ENCODE data around the gene VRK1.
A peak's percentile ranks its signal among the peaks of the same experiment; 100 is the strongest.

VRK1 gene

DNA sequence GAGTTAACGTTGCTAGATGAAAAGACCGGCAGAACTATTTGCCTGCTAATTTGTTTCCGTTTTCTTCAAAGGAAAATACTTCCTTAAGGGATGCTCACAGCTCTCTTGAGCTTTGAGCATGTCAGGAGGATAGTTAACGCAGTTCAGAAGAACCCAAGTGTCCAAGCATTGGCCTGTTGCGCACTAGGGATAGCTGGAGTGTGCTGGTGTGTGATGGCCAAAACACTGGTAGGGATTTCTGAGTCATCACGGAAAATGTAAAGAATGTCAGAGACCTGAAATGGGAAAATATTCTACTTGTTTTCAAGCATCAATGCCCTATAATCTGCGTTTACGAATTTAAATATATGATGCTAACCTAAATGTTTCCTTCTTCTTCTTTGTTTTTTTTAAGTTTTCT lies 97.8 kb downstream of the VRK1 start:
- H3K27me3 Mint-ChIP-seq, result no peaks in the 10 kb centered on the region
- peaks cover 14 to 22% of the 10 kb centered on the region in 2 donors for H3K4me1 Mint-ChIP-seq
- DNase-seq (no peak), ATAC-seq (replicated peaks) (no peak)
- H3K4me3 Mint-ChIP-seq, result no peak overlapping the region
- H3K36me3 Mint-ChIP-seq, result peaks cover 11 to 41% of the 10 kb centered on the region in 2 donors
- H3K27ac Mint-ChIP-seq, result no peak overlapping the region
- H3K9me3 Mint-ChIP-seq, result no peaks in the 10 kb centered on the region

DNA sequence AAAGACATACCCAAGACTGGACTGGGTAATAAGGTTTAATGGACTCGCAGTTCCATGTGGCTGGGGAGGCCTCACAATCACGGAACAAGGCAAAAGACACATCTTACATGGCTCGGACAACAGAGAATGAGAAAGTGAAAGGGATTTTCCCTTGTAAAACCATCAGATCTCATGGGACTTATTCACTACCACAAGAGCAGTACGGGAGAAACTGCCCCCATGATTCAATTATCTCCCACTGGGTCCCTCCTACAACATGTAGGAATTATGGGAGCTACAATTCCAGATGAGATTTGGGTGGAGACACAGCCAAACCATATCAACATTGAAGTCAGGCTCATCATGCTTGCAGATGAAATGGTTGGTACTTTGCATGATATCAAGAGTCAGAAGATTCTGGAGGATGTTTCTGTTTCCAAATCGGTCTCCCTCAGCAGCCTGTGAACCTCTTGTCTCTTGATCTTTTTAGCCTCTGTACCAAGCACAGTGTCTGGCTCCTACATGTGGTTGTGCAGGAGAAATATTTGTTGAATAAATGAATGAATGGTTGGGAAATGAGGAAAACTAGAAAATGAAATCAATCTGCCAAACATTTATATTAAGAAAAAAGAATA lies 98.6 kb downstream of the VRK1 start:
- H3K4me1 Mint-ChIP-seq, result peaks cover 14 to 22% of the 10 kb centered on the region in 2 donors
- no peak overlapping the region for H3K4me3 Mint-ChIP-seq
- H3K27ac Mint-ChIP-seq, result no peak overlapping the region
- peak; percentile 46 to 65 for ATAC-seq (replicated peaks)
- H3K9me3 Mint-ChIP-seq, result no peaks in the 10 kb centered on the region
- peaks cover 14 to 46% of the 10 kb centered on the region in 2 donors for H3K36me3 Mint-ChIP-seq
- DNase-seq, result no peak
- H3K27me3 Mint-ChIP-seq, result no peaks in the 10 kb centered on the region

DNA sequence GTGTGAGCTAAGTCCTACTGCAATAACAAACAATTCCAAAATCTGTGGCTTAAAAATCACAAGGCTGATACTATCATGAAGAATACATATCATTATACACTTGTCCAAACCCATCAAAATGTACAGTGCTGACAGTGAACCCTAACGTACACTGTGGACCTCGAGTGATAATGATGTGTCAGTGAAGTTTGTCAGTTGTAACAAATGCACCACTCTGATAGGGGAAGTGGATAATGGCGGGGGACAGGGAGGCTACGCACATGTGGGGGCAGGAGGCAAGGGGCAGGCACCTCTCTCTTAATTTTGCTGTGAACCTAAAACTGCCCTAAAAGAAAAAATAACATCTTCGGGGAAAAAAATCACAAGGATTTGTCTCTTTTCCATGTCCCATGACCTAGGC lies 100.0 kb downstream of the VRK1 start:
- Mint-ChIP-seq H3K27ac (no peak overlapping the region), H3K4me3 (no peak overlapping the region), H3K27me3 (no peaks in the 10 kb centered on the region), H3K36me3 (peaks cover 18 to 54% of the 10 kb centered on the region in 2 donors), H3K9me3 (no peaks in the 10 kb centered on the region), H3K4me1 (peaks cover 17 to 33% of the 10 kb centered on the region in 2 donors)
- ATAC-seq (replicated peaks) (no peak), DNase-seq (no peak)

DNA sequence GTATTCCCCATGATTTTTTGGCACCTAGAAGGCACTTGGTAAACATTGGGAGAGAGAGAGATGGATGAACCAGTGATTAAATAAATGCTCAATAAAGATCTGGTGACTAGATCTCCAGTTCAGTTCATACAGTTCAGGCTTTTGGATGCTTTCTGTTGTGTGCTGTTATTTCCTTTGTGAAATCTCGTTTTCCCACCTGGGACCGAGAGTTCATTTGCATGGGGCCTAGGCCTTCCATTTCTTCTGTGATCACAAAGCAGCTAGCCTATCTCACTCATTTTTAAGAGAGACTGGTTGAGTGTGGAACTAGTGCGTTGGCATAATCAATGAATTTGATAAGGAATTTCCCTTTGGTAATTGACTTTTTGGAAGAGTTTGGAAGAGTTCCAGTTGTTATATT lies 104.0 kb downstream of the VRK1 start:
- Mint-ChIP-seq H3K27ac (no peak overlapping the region), H3K9me3 (no peaks in the 10 kb centered on the region), H3K4me1 (peaks cover 11 to 16% of the 10 kb centered on the region in 2 donors), H3K36me3 (peaks cover 7 to 48% of the 10 kb centered on the region in 2 donors), H3K27me3 (no peaks in the 10 kb centered on the region), H3K4me3 (no peak overlapping the region)
- ATAC-seq (replicated peaks) (no peak), DNase-seq (no peak)

DNA sequence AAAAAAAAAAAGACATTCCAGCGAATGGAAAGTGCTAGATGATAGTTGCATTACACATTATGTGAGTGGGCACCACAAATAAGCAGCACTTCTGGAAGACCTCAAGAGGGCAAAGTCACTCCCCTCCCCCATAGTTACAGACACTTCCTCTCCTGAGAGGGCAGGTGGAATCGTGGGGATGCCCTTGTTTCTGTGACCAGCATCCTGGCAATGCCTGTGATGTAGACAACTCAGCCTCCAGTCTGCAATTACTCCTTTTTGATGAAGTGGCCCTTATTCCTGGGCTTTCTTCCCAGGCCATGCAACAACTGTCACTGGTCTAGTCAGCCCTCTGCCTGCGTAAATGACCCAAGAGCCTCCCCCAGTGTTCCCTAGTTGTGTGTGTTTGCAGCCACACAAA lies 104.8 kb downstream of the VRK1 start:
- DNase-seq, result no peak
- H3K4me3 Mint-ChIP-seq, result no peak overlapping the region
- no peaks in the 10 kb centered on the region for H3K27me3 Mint-ChIP-seq
- H3K27ac Mint-ChIP-seq, result no peak overlapping the region
- peaks cover 7 to 48% of the 10 kb centered on the region in 2 donors for H3K36me3 Mint-ChIP-seq
- H3K9me3 Mint-ChIP-seq, result no peaks in the 10 kb centered on the region
- peaks cover 8 to 16% of the 10 kb centered on the region in 2 donors for H3K4me1 Mint-ChIP-seq
- ATAC-seq (replicated peaks), result no peak

DNA sequence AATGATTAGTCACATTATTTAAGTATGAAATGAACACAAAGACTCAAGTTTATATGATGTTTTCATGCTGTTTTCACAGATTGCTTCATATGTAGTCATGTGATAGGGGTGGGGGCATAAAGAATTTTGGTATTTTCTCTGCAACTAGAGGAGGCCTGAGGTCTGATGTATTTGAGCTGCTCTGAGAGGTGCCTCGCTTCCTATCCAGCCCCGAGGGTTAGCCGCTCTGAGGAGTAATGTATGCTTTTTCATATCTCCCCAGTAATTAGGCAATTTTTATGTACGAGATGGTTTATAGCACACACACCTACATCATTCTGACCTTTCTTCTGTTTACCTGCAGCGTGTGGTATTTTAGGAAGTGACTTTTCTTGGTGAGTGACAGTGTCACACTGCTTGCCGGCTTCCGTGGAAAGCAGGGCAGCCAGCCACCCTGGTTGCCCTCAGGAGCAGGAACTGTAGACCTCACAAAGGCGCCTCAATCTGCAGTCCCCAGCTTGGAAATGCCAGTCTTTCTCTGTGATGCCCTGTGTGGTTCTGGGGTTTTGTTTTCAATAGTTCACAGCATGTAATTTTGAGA lies 106.4 kb downstream of the VRK1 start:
- peaks cover 15 to 23% of the 10 kb centered on the region in 2 donors for H3K4me1 Mint-ChIP-seq
- peaks cover 1 to 5% of the 10 kb centered on the region in 2 donors for H3K9me3 Mint-ChIP-seq
- no peak overlapping the region for H3K4me3 Mint-ChIP-seq
- ATAC-seq (replicated peaks), result no peak
- DNase-seq, result no peak
- no peaks in the 10 kb centered on the region for H3K27me3 Mint-ChIP-seq
- H3K36me3 Mint-ChIP-seq, result peaks cover 16 to 53% of the 10 kb centered on the region in 2 donors
- no peak overlapping the region for H3K27ac Mint-ChIP-seq

DNA sequence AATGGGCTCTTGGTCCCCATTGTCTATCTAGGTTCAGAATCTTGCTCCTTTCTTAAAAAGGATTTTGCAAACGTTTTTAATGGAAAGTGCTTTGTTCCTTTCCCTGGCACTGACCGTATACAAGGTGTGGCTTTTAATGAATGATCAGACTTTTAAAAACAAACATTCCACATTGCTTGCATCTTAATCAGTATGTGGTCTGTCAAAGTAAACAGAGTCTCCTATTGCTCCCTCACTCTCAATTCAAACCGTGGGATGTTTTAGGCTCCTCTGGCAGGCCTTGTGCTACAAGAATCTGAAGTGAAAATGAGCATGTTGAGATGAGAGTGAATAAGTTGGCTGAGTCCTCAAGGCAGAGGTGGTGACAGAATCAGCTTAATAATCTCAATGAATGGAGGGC lies 107.0 kb downstream of the VRK1 start:
- peaks cover 20 to 58% of the 10 kb centered on the region in 2 donors for H3K36me3 Mint-ChIP-seq
- H3K9me3 Mint-ChIP-seq, result peaks cover 4 to 6% of the 10 kb centered on the region in 2 donors
- no peak overlapping the region for H3K4me3 Mint-ChIP-seq
- H3K27ac Mint-ChIP-seq, result no peak overlapping the region
- H3K27me3 Mint-ChIP-seq, result no peaks in the 10 kb centered on the region
- ATAC-seq (replicated peaks) (no peak), DNase-seq (no peak)
- H3K4me1 Mint-ChIP-seq, result peaks cover 15 to 25% of the 10 kb centered on the region in 2 donors

DNA sequence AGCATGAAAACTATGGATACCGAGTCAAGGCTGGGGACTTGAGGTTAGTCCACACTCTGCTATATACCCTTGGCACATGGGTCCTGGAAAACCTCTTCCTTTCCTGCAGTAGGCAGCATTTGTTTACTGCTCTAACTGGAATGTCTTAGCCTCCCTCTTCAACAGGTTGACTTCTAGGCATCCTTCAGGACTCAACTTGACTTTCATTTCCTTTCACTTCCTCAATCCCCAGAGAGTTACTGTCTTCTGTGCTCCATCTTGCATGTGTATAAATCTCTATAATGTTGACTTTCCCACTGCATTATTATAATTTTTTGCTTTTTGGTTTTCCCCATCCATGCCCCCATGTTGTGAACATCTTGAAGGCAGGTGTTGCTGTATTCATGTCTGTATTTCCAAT lies 107.9 kb downstream of the VRK1 start:
- DNase-seq (no peak), ATAC-seq (replicated peaks) (no peak)
- Mint-ChIP-seq H3K4me3 (no peak overlapping the region), H3K9me3 (peaks cover 10 to 11% of the 10 kb centered on the region in 2 donors), H3K36me3 (peaks cover 27 to 62% of the 10 kb centered on the region in 2 donors), H3K27me3 (no peaks in the 10 kb centered on the region), H3K4me1 (peaks cover 15 to 25% of the 10 kb centered on the region in 2 donors), H3K27ac (no peak overlapping the region)

DNA sequence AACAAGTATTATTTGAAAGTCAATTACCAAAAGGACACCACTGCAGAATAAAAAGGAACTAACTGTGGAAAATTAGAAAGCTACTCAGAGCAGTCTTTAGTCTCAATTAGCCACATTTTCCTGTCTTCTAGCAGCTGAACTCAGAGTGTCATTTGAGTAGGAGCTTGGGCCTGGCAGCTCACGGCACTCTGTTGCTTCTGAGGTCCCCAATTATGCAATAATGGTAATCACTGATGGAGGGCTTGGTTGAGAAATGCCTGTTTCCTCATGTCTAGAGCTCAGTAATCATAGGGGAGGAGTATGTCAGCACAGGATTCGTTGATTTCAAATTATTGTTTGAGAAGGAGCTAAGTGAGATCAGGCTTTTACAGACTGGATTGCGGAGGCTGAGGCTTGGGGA lies 108.6 kb downstream of the VRK1 start:
- Mint-ChIP-seq H3K9me3 (peaks cover 14 to 15% of the 10 kb centered on the region in 2 donors), H3K36me3 (peaks cover 30 to 64% of the 10 kb centered on the region in 2 donors), H3K4me3 (no peak overlapping the region), H3K27ac (no peak overlapping the region), H3K4me1 (peaks cover 15 to 25% of the 10 kb centered on the region in 2 donors), H3K27me3 (no peaks in the 10 kb centered on the region)
- DNase-seq (no peak), ATAC-seq (replicated peaks) (no peak)

DNA sequence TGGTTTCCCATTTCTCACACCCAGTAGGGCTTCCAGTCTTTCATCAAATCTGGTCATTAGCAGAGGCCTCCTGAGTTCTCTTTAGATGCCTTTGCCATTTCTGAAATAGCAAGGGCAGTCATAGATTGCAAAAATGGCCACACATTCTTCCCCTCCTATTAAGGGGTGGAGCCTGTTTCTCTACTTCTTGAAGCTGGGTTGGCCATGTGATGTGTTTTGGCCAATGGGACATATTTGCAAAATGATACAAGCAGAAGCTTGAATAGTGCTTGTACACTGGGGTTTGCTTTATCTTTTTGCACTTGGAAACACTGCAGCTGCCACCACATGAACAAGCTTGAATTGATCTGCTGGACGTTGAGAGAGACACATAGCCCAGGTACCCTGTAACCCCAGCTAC lies 109.3 kb downstream of the VRK1 start:
- no peak for DNase-seq
- peaks cover 26 to 59% of the 10 kb centered on the region in 2 donors for H3K36me3 Mint-ChIP-seq
- H3K27me3 Mint-ChIP-seq, result no peaks in the 10 kb centered on the region
- H3K9me3 Mint-ChIP-seq, result peaks cover 14 to 15% of the 10 kb centered on the region in 2 donors
- H3K27ac Mint-ChIP-seq, result no peak overlapping the region
- ATAC-seq (replicated peaks), result no peak
- H3K4me1 Mint-ChIP-seq, result peaks cover 15 to 21% of the 10 kb centered on the region in 2 donors
- H3K4me3 Mint-ChIP-seq, result no peak overlapping the region

DNA sequence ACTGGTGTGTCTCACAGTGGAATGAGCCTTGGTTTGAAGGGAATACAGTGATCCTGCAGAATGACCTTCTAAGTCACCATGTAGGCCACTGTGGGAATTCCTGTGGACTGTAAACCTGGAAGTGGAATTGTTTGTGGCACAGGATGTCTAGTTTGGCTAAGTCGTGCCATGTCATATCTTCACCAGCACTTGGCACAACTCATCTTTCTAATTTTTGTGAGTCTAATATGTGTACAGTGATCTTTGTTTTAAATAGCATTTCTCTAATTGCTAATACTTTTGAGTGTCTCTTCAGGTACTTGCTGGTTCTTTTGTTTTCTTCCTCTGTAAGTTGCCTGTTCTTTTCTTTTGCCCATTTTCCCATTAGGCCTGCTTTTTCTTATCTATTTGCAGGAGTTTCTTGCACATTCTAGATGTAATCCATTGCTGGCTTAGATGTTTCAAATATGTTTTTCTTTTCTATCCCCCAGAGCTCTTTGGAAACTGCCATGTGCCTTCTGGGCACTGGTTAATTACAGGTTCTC lies 112.7 kb downstream of the VRK1 start:
- Mint-ChIP-seq H3K4me1 (peaks cover 13 to 20% of the 10 kb centered on the region in 2 donors), H3K27ac (no peak overlapping the region), H3K36me3 (peaks cover 32 to 62% of the 10 kb centered on the region in 2 donors), H3K9me3 (peaks cover 15 to 20% of the 10 kb centered on the region in 2 donors), H3K4me3 (no peak overlapping the region), H3K27me3 (no peaks in the 10 kb centered on the region)
- DNase-seq (no peak), ATAC-seq (replicated peaks) (no peak)

DNA sequence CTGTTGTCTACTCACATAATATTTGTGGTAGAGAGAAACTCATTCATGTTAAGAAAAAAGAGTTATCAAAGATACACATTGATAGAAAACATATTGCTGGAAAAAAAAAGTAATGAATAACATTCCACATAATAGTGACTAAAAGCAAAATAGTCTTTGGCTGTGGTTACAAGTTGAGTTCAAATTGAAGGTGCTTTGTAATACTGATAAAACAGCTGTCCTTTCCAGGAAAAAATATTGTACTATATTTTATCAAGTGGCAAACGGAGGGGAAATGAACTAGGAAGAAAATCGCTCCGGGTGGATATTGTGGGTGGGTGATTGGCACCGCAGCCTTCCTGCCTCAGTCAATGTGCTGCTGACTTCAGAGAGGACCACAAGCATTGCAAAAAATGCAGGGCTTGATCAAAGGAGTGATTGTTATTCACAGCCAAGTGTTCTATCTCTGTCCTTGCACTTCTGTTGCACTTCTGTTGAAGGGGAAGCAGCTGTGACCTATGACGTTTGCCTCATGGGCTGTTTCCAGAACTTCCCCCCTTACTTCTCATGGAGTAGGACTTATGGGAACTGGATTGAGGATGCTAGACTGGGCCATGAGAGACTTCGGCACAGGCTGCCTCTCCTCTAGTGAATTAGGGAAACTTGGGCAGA lies 114.4 kb downstream of the VRK1 start:
- ATAC-seq (replicated peaks) (no peak), DNase-seq (no peak)
- no peaks in the 10 kb centered on the region for H3K27me3 Mint-ChIP-seq
- no peak overlapping the region for H3K27ac Mint-ChIP-seq
- peaks cover 13 to 15% of the 10 kb centered on the region in 2 donors for H3K4me1 Mint-ChIP-seq
- no peak overlapping the region for H3K4me3 Mint-ChIP-seq
- peaks cover 46 to 67% of the 10 kb centered on the region in 2 donors for H3K36me3 Mint-ChIP-seq
- H3K9me3 Mint-ChIP-seq, result peaks cover 28 to 29% of the 10 kb centered on the region in 2 donors

DNA sequence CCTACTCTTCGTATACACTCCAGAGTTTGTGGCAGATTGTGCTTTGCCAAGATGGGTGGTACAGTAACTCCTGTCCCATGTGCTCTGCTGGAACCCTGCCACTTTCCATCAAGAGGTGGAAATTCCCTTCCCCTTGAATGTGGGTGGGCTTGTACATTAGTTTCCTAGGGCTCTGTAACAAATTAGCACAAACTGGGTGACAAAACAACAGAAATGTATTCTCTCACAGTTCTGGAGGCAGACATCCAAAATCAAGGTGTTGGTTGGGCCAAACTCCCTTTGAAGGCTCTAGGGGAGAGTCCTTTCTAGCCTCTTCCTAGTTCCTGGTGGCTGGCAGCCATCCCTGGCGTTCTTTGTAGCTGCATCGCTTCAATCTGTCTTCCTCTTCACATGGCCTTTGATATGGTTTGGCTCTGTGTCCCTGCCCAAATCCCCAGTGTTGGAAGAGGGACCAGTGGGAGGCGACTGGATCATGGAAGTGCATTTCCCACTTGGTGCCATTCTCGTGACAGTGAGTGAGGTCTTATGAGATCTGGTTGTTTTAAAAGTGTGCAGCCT lies 117.5 kb downstream of the VRK1 start:
- no peak for ATAC-seq (replicated peaks)

DNA sequence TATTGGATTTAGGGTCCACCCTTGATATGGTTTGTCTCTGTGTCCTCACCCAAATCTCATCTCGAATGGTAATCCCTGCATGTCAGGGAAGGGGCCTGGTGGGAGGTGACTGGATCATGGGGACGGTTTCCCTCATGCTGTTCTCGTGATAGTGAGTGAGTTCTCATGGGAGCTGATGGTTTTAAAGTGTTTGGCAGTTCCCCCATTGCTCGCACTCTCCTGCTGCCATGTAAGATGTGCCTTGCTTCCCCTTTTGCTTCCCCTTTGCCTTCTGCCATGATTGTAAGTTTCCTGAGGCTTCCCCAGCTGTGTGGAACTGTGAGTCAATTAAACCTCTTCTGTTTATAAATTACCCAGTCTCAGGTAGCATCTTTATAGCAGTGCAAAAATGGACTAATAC lies 118.3 kb downstream of the VRK1 start:
- peaks cover 21 to 34% of the 10 kb centered on the region in 2 donors for H3K36me3 Mint-ChIP-seq
- DNase-seq (no peak), ATAC-seq (replicated peaks) (no peak)
- no peak overlapping the region for H3K4me3 Mint-ChIP-seq
- no peak overlapping the region for H3K27ac Mint-ChIP-seq
- no peaks in the 10 kb centered on the region for H3K27me3 Mint-ChIP-seq
- peaks cover 8 to 15% of the 10 kb centered on the region in 2 donors for H3K4me1 Mint-ChIP-seq
- H3K9me3 Mint-ChIP-seq, result peaks cover 14 to 15% of the 10 kb centered on the region in 2 donors

More for the DNA sequence above, 117.5 kb downstream of the VRK1 start:
- peaks cover 29 to 42% of the 10 kb centered on the region in 2 donors for H3K36me3 Mint-ChIP-seq
- H3K9me3 Mint-ChIP-seq, result peaks cover 21 to 22% of the 10 kb centered on the region in 2 donors
- H3K27me3 Mint-ChIP-seq, result no peaks in the 10 kb centered on the region
- no peak overlapping the region for H3K4me3 Mint-ChIP-seq
- H3K4me1 Mint-ChIP-seq, result peaks cover 7 to 8% of the 10 kb centered on the region in 2 donors
- DNase-seq, result no peak
- no peak overlapping the region for H3K27ac Mint-ChIP-seq
